ENCODE results near the gene RHBDF1. TPM values are rescaled to one million over a fixed set of nuclear protein-coding genes. Genes with fewer than 3 reads are reported as not detected.

RHBDF1 gene
- total and polyA plus RNA-seq, 9 of the 15 experiments (the other 6 are each of a cell fraction or from before 2014, with no cell fraction given): 1.0 to 8.2 (median 4.2) TPM

DNA sequence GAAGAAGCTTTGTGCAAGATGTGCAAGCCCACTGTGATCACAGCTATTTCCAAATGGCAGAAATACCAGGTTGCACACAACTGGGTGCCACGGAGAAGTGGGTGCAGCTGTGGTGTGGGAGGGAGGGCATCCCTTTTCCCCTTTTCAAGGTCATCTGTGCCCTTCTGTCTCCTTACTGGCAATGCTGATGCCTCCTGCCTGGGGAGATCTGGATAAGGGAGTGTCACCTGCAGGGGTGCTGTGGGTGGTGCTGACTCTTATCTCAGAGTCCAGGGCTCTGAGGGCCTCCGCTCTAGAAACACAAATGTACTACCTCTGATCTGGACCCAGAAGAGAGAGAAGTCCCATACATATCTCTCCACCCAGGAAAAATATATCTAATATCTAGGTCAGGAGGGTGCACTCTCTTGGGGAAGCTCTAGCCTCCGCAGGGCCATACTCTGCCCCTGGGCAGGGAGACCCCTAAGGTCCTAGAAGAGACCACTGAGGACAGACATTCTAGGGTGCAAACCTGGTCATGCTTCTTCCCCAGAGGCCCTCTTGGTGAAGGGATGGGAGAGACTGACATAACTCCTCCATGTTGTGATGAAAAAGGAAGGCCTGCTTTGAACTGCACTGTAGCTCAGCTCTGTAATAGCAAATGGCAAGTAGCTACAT, 47.5 kb upstream of the RHBDF1 start (continued):
- TF ChIP-seq TSHZ1 (CRISPR knock-in tag; IDR thresholded peaks at IDR 0.05): no peak
- TF ChIP-seq KDM4B (IDR thresholded peaks at IDR 0.05; ENCODE audit: borderline replicate concordance in 2 of 2, low read depth in 1 of 2): no peak
- TF ChIP-seq, protein P1, sequence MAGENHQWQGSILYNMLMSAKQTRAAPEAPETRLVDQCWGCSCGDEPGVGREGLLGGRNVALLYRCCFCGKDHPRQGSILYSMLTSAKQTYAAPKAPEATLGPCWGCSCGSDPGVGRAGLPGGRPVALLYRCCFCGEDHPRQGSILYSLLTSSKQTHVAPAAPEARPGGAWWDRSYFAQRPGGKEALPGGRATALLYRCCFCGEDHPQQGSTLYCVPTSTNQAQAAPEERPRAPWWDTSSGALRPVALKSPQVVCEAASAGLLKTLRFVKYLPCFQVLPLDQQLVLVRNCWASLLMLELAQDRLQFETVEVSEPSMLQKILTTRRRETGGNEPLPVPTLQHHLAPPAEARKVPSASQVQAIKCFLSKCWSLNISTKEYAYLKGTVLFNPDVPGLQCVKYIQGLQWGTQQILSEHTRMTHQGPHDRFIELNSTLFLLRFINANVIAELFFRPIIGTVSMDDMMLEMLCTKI (IDR thresholded peaks at IDR 0.05; ENCODE audit: partially characterized antibody): no peak
- TF ChIP-seq, protein P2, sequence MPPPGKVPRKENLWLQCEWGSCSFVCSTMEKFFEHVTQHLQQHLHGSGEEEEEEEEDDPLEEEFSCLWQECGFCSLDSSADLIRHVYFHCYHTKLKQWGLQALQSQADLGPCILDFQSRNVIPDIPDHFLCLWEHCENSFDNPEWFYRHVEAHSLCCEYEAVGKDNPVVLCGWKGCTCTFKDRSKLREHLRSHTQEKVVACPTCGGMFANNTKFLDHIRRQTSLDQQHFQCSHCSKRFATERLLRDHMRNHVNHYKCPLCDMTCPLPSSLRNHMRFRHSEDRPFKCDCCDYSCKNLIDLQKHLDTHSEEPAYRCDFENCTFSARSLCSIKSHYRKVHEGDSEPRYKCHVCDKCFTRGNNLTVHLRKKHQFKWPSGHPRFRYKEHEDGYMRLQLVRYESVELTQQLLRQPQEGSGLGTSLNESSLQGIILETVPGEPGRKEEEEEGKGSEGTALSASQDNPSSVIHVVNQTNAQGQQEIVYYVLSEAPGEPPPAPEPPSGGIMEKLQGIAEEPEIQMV (tag; conservative IDR thresholded peaks at IDR 0.05; ENCODE audit: low read depth): no peak
- TF ChIP-seq SREBF2 (CRISPR knock-in tag; IDR thresholded peaks at IDR 0.05): no peak
- TF ChIP-seq RB1 (IDR thresholded peaks at IDR 0.05; ENCODE audit: low read depth): no peak
- TF ChIP-seq NELFE (IDR thresholded peaks at IDR 0.05; ENCODE audit: insufficient read depth, insufficient read length): no peak
- no peak for TF ChIP-seq COPS2 (conservative IDR thresholded peaks at IDR 0.05)
- peak; percentile 92 for TF ChIP-seq CBFA2T2 (conservative IDR thresholded peaks at IDR 0.05)
- TF ChIP-seq CREBBP (IDR thresholded peaks at IDR 0.05; ENCODE audit: low read depth, low read length): no peak
- TF ChIP-seq RUNX1 (IDR thresholded peaks at IDR 0.05; ENCODE audit: low read depth): 0 out of 2 replicates have a peak, but pooled peaks have one; percentile 46
- no peak for TF ChIP-seq MBD2 (IDR thresholded peaks at IDR 0.05; ENCODE audit: borderline replicate concordance, low read depth)
- no peak for TF ChIP-seq SMAD1 (IDR thresholded peaks at IDR 0.05; ENCODE audit: low read depth, low read length, partially characterized antibody)
- no peak for TF ChIP-seq ZNF609 (CRISPR knock-in tag; IDR thresholded peaks at IDR 0.05; ENCODE audit: borderline replicate concordance)
- no peak for TF ChIP-seq MYBL2 (IDR thresholded peaks at IDR 0.05; ENCODE audit: low read depth)
- TF ChIP-seq MYBL2 (CRISPR knock-in tag; IDR thresholded peaks at IDR 0.05; ENCODE audit: borderline replicate concordance): no peak
- TF ChIP-seq MCM2 (IDR thresholded peaks at IDR 0.05; ENCODE audit: low read depth): no peak
